GM21423 (cell line): ENCODE data around the gene FOSB.
A peak's percentile ranks its signal among the peaks of the same experiment; 100 is the strongest.
"Not testable (repeated sequence)": the region's sequence is repeated elsewhere in the genome, so short reads cannot be mapped to it uniquely, and the experiment has no call there.

Experiments
- ATAC-seq: cut with Tn5 transposase; IDR thresholded peaks from one replicate; pipeline ENCODE4 v1.9.1; 2021; ENCODE audit warnings: mild to moderate bottlenecking, moderate library complexity; ENCODE audit not compliant: unreplicated experiment

Gene FOSB

DNA sequence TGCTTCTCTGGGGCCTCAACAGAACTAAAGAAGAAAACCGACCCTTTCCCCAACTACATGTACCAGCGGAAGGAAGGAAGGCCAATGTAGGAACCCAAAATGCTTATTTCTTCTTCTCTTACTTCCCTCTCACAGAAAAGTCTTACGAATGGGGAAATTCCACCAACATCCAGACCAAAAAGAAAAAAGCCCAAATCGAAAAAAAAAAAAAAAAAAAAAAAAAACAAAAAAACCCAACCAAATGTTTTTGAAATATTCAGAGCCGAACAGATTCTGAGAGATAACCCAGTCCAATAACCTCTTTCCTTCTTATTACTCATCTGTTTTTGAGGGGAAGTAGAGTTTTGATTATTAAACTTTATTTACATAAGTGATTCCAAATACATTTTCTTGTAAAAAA lies 34.3 kb downstream of the FOSB start:
- ATAC-seq = no peak

DNA sequence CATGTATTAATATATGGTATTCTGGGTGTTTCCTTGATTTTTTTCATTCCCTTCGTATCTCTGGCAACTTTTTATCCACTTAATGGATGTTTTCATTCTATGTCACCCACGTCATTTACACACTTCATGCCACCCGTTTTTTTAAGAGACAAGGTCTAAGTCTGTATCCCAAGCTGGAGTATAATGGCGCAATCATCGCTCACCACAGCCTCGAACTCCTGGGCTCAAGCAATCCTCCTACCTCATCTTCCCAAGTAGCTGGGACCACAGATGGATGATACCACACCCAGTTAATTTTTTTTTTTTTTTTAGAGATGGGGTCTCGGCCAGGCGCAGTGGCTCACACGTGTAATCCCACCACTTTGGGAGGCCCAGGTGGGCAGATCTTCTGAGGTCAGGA lies 36.1 kb downstream of the FOSB start:
- no peak for ATAC-seq

DNA sequence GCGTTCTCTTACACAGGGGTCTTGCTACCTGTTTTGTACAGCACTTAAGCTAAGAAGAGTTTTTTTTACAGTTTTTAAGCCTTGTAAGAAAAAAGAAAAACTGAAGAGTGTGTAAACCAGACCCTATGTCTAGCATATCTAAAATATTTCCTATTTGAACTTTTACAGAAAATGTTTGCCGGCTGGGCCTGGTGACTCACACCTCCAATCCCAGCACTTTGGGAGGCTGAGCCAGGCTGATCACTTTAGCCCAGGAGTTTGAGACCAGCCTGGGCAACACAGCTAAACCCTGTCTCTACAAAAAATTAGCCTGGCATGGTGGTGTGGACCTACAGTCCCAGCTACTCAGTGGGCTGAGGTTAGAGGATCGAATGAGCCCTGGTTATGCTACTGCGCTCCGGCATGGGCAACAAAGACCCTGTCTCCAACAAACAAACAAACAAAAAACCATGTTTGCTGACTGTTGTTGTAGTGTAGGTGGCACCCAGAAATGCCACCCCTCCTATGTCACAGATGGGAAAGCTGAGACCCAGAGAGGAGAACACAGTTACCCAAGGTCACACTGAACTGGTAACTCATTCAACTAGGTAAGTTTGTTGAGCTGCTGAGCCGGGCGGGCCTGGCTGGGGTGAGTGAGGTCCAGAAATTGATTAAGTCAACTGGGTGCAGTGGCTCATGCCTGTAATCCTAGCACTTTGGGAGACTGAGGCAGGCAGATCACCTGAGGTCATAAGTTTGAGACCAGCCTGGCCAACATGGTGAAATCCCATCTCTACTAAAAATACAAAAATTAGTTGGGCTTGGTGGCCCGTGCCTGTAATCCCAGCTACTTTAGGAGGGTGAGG lies 37.6 kb downstream of the FOSB start:
- no peak for ATAC-seq

DNA sequence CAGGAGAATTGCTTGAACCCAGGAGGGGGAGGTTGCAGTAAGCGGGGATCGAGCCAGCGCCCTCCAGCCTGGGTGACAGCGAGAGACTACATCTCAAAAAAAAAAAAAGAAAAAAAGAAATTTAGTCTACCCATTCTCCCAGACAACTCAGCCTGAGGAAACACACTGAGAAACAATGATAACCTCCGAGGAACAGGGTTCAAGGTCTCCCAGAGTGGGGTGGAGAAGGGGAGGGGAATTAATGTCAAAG lies 38.1 kb downstream of the FOSB start:
- ATAC-seq = no peak

DNA sequence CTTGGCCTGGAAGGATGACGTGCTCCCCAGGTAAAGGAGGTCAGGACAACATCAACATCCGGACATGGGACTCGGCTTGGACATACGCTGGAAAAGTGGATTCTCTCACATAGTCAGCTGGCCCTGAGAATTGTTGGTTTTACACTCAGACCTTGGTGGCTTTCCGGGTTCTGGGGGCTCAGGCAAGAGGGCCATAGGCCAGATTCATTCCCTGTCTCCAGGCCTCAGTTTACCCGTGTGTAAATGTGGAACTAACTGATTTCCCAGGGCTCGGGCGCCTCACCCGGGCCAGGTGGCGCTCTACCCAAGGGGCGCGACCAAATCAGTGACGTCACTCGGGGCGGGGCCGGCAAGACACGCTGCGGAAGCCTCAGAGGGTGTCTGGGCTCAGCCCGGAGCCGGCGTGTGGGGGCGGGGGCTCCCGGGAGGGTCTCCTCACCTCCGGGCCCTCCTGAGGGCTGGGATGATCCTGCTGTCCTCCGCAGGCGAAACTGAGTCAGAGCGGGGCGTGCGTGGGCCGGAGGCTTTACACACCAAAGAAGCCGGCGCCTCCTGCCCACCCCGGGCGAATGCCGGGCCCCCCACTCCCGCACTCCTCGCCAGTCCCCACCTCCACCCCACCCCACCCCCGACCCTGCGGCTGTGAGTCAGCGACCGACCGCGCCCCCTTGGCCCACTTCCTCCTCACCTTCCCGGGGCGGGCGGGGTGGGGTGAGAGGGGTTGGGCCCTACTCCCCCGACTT lies 38.6 kb downstream of the FOSB start:
- ATAC-seq = peak; percentile 61

DNA sequence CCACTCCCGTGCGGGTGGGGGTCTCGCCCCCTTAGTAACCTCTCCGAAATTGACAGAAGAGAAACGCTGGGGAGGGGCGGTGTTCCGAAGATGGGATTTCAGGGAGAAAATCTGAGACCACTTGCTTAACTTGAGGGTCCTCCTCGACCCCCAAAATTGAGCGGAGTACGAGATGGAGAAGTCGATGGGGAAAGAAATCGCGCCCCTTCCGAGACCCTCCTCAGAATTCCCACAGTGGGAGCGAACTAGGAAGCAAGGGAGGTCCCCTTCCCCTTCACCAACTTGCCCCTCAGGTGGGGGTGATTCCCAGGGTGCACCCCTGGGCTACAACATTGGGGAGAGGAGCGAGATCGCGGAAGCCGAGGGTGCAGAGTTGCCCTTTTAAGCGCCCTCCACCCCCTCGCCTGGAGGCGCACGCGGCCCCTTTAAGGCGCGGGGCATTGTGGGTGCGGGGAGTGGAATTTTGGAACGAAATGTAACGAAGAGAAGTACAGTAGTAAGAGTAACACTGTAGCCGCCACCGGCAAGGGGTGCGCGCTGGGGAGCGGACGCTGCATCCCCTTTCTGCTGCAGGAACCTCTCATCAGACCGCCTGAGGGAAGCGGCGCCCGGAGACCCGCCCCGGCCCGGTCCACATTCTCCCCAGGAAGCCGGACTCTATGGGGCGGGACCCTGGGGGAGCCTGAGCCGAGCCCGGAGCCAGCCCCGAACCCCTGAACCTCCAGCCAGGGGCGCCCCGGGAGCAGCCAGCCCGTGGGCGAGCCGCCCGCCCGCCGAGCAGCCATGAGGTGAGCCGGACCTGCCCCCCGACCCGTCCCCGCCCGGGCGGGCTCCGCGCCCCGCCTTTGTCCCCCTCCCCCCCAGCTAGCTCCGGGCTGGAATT lies 39.4 kb downstream of the FOSB start, which contains the start of gene VASP:
Gene VASP (plus strand): TSS at position 491 of the 883 bp plus-strand sequence. CDS start 293 bp downstream, at position 784.
- ATAC-seq = peak; percentile 37

DNA sequence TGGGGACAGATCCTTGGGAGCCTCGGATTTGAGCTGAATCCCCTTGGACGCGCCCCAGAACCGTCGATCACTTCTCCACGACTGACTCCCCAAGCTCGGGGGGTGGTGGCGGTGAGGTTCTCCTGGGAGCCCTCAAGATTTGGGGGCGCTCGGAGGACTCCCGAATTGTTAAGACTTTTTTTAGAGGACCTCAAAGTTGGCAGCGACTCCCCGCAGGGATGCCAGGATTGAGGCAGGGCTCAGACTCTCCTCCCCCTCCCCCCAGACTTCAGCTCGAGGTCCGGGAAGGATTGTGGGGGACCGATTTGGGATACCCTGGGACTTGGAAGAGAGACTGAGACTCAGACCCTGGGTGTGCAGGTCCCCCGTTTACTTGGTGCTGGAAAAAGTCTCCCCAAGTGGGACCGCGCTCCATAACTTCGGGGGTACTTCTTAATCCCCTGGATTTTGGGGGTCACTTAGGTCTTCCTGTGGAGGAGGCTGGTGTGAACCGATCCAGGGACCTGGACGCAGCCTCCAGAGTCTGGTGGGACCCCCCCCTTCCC lies 40.1 kb downstream of the FOSB start:
- no peak for ATAC-seq

DNA sequence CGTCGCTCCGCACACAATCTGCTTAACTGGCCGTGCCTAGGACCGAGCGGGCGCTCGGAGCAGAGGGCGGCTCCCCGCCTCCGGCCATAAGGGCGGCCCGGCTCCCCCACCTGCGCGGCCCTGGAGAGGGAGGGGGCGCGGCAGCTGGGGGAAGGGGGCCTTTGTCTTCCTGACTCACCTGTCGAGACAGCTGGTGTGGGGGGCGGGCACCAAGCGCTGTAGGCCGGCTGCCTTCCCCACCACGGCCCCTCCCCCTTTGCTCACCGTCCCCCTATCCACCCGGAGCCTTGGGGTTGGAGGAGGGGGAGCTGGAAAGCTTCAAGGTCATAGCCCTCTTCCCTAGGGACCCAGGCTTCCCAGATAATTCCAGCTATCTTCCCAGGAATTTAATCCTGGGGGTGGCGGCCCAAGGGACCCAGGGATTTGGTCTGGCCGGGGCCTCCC lies 40.6 kb downstream of the FOSB start:
- no peak for ATAC-seq

DNA sequence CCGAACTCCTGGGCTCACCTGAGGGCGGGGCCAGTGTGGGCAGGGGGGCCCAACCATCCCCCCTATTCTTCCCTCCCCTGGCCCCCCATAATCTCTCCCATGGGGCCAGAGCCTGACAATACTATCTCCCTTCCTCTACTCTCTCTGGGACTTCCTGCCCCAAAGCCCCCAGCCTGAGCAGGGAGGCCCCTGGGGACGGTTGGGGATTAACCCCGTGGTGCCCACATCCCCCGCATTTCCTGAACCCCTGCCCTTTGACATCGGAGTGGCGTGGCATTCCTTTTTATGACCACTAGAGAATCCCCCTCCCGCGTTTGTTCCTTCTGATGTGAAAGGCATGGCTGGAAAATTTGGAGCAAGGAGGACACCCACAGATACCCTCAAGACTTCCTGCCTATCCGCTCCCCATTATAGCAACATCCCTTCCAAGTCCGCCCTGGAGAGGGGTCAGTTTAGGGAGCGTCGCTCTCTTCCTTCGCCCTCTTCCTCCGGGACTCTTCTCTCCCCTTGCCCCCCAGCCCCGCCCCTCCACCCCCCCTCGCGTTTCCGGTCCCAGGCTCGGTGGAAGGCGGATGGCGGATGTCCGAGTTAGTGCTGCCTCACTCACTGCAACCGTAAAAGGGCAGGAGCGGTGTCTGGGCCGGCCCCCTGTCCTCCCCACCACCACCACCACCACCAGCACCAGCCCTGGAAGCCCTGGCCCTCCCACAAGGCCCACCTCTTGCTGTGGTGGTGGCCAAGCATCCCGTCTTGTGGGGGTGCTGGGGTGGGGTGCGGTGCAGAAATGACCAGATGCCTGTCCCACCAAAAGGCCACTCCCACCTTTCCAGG lies 41.3 kb downstream of the FOSB start:
- ATAC-seq = no peak

DNA sequence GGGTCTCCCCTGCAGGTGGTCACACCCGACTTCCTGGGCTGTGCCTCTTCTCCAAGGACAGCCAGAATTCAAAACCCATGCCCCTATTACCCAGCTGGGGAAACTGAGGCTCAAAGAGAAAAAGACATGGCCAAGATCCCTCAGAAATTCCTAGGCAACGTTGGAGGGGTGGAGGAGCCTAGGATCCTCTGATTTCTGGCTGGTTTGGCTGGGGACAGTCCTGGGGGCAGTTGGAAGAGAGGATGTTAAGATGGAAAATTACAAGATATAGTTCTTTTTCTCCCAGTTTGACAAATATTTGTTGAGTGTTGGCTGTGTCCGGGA lies 41.9 kb downstream of the FOSB start:
- no peak for ATAC-seq

DNA sequence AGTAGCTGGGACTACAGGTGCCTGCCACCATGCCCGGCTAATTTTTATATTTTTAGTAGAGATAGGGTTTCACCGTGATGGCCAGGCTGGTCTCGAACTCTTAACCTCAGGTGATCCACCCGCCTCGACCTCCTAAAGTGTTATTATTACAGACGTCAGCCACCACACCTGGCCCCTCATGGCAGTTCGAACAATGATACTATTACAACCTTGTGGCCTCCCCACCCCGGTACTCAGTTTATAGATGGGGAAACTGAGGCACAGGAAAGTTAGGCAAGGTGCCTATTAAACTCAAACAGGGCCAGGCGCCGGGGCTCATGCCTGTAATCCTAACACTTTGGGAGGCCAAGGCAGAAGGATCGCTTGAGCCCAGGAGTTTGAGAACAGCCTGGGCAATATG lies 42.6 kb downstream of the FOSB start:
- ATAC-seq = not testable (repeated sequence)

DNA sequence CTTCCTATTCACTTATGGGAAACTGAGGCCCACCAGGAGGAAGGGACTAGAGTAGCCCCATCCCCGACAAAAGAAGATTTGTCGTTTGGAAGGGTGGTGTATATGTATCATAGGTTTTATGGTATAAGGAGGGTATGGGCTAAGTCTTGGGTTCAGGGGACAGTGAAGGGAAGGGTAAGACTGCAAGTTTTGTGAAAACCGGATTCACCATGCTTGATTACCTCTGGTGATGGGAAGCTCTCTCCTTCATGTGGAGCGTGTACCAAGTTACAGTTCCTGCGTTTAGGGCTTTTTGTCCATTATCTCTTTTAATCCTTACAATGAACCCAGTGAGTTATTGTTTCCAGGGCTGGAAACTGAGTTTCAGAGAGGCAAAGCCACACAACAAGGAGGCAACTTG lies 43.3 kb downstream of the FOSB start:
- ATAC-seq = no peak

DNA sequence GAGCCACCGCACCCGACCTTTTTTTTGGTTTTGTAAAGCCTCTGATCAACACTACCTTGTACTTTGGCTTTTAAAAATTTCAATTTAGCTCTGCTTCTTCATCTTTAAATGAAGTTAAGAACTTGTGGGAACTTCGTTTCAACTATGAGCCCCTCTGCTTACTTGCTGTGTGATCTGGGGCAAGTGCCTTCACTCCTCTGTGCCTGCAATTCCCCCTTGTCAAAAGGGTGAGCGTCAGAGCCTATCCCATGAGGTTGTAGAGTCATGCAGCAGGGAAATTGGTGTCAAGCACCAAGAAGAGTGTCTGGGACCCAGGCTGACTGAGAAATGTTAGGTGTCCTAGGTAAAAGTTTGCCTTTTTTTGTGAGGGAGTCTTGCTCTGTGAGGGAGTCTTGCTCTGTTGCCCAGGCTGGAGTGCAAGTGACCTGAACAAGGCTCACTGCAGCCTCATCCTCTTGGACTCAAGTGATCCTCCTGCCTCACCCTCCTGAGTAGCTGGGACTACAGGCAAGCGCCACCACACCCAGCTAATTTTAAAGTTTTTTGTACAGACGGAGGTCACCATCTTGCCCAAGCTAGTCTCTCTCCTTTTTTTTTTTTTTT lies 45.2 kb downstream of the FOSB start:
- no peak for ATAC-seq

DNA sequence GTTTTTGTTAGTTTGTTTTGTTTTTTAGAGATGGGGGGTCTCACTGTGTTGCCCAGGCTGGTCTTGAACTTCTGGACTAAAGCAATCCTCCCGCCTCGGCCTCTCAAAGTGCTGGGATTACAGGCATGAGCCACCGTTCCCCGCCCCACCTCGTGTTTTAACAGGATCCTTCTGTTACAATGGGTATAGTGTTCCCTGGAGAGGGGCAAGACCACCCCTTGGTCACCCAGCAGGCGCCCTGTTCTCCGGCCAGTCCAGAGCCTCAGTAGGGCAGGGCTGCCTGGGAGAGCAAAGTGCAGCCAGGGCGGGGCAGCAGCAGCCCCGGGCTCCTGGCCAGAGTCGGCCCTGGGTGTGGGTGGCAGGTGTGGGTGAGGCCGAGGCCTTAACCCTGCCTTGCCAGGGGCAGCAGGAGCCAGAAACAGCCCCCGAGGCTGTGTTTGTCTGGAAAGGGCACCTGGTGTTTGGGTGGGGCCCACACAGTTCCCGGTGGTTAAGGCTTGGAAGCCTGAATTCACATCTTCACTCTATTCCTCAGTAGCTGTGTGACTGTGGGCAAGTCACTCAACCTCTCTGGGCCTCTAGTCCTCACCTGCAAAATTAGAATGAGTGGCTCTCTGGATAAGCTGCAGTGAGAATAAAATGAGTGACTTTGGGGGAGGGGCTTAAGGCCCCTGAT lies 46.7 kb downstream of the FOSB start:
- no peak for ATAC-seq

DNA sequence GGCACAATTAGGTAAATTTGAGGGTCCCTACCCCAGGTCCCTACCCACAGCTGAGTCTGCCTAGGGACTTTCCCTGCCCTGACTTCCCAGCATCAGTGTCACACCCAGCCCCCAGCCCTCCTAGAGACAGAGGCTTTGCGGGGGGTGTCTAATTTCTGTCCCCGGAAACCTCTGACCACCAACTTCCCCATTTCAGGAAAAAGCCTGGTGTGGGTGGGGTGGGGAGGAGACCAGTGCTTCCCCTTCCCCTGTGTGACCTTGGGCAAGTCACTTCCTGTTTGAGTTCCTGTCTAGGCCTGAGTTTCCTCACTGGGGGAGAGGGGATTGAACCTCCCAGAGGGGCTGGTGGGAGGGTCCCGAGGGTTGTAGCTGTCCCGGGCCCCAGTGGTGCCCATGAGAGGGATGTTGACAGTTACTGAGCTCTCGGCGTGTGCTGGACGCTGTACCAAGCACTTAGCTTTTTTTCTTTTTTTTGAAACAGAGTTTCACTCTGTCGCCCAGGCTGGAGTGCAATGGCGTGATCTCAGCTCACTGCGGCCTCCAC lies 47.4 kb downstream of the FOSB start:
- ATAC-seq = no peak

DNA sequence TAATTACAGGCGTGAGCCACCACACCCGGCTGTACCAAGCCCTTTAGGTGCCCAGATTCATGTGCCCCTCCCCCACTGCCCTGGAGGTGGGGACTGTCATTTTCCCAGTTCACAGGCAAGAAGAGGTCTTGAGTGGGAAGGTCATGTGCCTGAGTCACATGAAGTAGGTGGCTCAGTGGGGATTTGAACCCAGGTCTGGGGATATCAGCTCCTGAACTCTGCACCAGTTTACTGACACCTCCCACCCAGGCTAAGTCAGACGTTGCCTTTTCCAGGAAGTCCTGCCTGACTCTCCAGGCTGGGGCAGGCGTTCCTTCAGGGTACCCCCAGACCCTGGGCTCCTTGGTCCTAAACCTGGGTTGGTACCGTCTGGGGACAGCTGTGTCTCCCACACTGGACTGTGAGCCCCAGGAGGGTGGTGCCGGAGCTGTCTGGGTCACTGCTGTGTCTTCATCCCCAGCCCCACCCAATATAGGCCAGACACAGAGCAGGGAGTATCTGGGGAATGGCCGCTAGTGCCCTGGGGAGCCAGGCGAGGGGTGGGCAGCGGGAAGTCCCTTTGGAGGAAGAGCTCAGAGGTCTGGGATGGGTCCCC lies 48.1 kb downstream of the FOSB start:
- no peak for ATAC-seq

DNA sequence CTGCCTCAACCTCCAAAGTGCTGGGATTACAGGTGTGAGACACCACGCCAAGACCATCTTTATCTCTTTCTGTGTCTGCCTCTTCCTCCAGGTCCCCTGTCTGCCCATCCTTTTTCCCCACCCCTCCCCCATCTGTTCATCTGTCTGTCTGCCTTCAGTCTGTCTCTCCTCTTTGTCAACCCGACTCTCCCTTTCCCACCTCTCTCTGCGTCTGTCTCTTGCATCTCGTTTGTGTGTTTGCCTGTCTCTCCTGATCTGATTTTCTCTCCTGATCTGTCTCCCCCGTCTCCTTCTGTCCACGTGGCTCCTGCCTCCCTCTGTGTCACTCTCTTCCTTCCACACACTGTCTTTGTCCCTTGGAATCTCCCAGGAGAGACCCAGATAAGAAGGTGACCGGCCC lies 49.4 kb downstream of the FOSB start:
- ATAC-seq = no peak

DNA sequence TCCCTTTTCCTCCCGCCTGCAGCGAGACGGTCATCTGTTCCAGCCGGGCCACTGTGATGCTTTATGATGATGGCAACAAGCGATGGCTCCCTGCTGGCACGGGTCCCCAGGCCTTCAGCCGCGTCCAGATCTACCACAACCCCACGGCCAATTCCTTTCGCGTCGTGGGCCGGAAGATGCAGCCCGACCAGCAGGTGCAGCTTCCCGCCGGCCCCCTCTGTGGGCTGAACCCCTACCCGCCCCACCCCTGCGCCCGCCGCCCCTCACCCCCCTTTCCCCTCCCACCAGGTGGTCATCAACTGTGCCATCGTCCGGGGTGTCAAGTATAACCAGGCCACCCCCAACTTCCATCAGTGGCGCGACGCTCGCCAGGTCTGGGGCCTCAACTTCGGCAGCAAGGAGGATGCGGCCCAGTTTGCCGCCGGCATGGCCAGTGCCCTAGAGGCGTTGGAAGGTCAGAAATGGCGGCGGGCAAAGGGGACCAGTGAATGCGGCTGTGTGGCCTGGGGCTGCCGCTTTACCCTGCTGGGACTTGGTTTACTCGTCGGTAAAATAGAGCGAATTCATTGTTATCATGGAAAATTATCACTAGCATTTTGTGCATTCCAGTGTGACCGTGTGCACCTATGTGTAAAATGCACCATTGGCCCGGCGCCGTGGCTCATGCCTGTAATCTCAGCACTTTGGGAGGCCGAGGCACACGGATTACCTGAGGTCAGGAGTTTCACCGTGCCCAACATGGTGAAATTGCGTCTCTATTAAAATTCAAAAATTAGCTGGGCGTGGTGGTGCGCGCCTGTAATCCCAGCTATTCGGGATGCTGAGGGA lies 50.1 kb downstream of the FOSB start:
- no peak for ATAC-seq
